Measurements from ENCODE around the gene IL4R. TPM values are rescaled to one million over a fixed set of nuclear protein-coding genes. Genes with fewer than 3 reads are reported as not detected.
"Not testable (repeated sequence)": the region's sequence is repeated elsewhere in the genome, so short reads cannot be mapped to it uniquely, and the experiment has no call there.

The IL4R gene
- total and polyA plus RNA-seq, 2 of the 8 experiments (the other 6 are each of a cell fraction or from before 2014, with no cell fraction given), result 29.1 to 29.4 TPM

DNA sequence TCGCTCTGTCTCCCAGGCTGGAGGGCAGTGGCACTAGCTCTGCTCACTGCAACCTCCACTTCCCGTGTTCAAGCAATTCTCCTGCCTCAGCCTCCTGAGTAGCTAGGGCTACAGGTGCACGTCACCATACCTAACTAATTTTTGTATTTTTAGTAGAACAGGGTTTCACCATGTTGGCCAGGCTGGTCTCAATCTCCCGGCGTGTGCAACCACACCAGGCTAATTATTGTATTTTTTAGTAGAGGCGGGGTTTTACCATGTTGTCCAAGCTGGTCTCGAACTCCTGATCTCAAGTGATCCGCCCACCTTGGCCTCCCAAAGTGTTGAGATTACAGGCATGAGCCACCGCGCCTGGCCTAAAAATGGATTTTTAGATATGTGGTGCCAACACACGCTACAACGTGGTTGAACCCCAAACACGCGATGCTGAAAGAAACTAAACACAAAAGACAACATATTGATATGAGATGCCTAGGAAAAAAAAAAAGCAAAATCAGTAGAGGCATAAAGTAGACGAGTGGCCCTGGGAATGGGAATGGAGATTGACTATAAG is 84.6 kb downstream of the IL4R start:
- not testable (repeated sequence) for DNase-seq (ENCODE audit: low read depth in 1 of 2, low spot score in 2 of 2); H2BK12ac ChIP-seq (ENCODE audit: low read depth, low read length); H3K27me3 ChIP-seq (replicated peaks in 1 of 4; ENCODE audit: control insufficient read depth in 3 of 4, extremely low read depth in 1 of 4, insufficient read depth in 3 of 4, low read length in 3 of 4); H3K14ac ChIP-seq (ENCODE audit: insufficient read length); H3K4ac ChIP-seq (replicated peaks; ENCODE audit: insufficient read length, low read depth, low read length); FAIRE-seq; H3K9me3 ChIP-seq (ENCODE audit: insufficient read depth in 2 of 2, low read depth in 1 of 2, low read length in 1 of 2); H3K9ac ChIP-seq (replicated peaks in 1 of 4; ENCODE audit: extremely low read depth in 1 of 4, low read depth in 3 of 4, low read length in 3 of 4); H3K23me2 ChIP-seq (ENCODE audit: low read depth, low read length); H4K8ac ChIP-seq (ENCODE audit: extremely low read depth, insufficient read depth, low read length); H4K5ac ChIP-seq (ENCODE audit: insufficient read length, low read depth, low read length); H2BK15ac ChIP-seq (ENCODE audit: low read length); H3K79me2 ChIP-seq (ENCODE audit: control insufficient read depth in 1 of 2, insufficient read depth in 2 of 2, low read length in 2 of 2); H3K27ac ChIP-seq (ENCODE audit: low read depth, low read length); H2AK5ac ChIP-seq (ENCODE audit: low read depth, low read length); H4K20me1 ChIP-seq (replicated peaks in 1 of 2; ENCODE audit: control insufficient read depth in 1 of 2, insufficient read depth in 2 of 2, low read length in 2 of 2); H2AFZ ChIP-seq (ENCODE audit: low read length); H3K4me1 ChIP-seq (replicated peaks in 1 of 4; ENCODE audit: control insufficient read depth in 3 of 4, insufficient read depth in 4 of 4, low read length in 3 of 4); H2BK120ac ChIP-seq (replicated peaks; ENCODE audit: low read depth, low read length); H3K4me3 ChIP-seq (ENCODE audit: extremely low read depth in 1 of 4, insufficient read depth in 2 of 4, low read depth in 3 of 4, low read length in 4 of 4); H3K18ac ChIP-seq (ENCODE audit: extremely low read depth, low read length); H2BK5ac ChIP-seq (ENCODE audit: low read depth, low read length); H3K36me3 ChIP-seq (ENCODE audit: control insufficient read depth in 2 of 4, insufficient read depth in 4 of 4, low read length in 3 of 4); H3K4me2 ChIP-seq (ENCODE audit: insufficient read depth in 1 of 2, low read depth in 2 of 2, low read length in 2 of 2); H3K23ac ChIP-seq (ENCODE audit: insufficient read length); H3K56ac ChIP-seq (replicated peaks; ENCODE audit: insufficient read length, low read depth, low read length); H4K91ac ChIP-seq (replicated peaks; ENCODE audit: insufficient read length, low read length); H2BK20ac ChIP-seq (ENCODE audit: low read length); H3K79me1 ChIP-seq (ENCODE audit: low read depth, low read length)
- ChIA-PET POLR2A (ENCODE audit: partially characterized antibody) (interaction anchor here (0.8 kb wide), 1 partner anchor 66 kb away, joined by 3 read pairs; no protein-coding TSS in a partner anchor), CTCF (ENCODE audit: partially characterized antibody) (interaction anchor here (1.5 kb wide), 1 partner anchor 30 kb away, joined by 3 read pairs; no protein-coding TSS in a partner anchor)
- 91% methylated on average over 15 of the region's 15 CpGs; no CpG with 5 or more reads in 1 of the 2 experiments for WGBS, 2 experiments (ENCODE audit: extremely low coverage in 1 of 2, insufficient coverage in 1 of 2, insufficient read length in 1 of 2, insufficient replicate concordance in 2 of 2, low coverage in 1 of 2, low lambda C conversion rate in 2 of 2, missing lambda C conversion rate in 1 of 2)

Data from H1 (cell line).